Activated CD8-positive, alpha-beta memory T cell treated with anti-CD3 and anti-CD28 coated beads, Interleukin-2, amount 50 U/mL, for 48 hours (primary cell): ENCODE measurements around the gene SRP9.
A peak's percentile ranks its signal among the peaks of the same experiment; 100 is the strongest.

Source experiments
- DNase-seq: peaks from one replicate; pipeline ENCODE4 v3.0.0-alpha.2; 2020

SRP9 gene

GRCh38 chr1:225777583-225778336, at the start of gene SRP9:
Gene SRP9, plus strand, starts transcription at chr1:225777826. Its CDS starts 115 bp downstream, at chr1:225777941.
- peak; percentile 97 for DNase-seq

GRCh38 chr1:225731491-225731890, 46.1 kb upstream of the SRP9 start:
- no peak for DNase-seq

GRCh38 chr1:225733254-225733653, 44.4 kb upstream of the SRP9 start:
- no peak for DNase-seq

GRCh38 chr1:225735252-225736149, 42.1 kb upstream of the SRP9 start:
- no peak for DNase-seq

- DNase-seq: no peak
Observed at GRCh38 chr1:225736437-225737098, 41.1 kb upstream of the SRP9 start.

GRCh38 chr1:225737161-225737560, 40.5 kb upstream of the SRP9 start:
- DNase-seq: no peak

- no peak for DNase-seq
Observed at GRCh38 chr1:225737866-225738265, 39.8 kb upstream of the SRP9 start.

GRCh38 chr1:225738763-225739162, 38.9 kb upstream of the SRP9 start:
- no peak for DNase-seq

- no peak for DNase-seq
Observed at GRCh38 chr1:225739542-225740107, 38.0 kb upstream of the SRP9 start.

GRCh38 chr1:225744745-225745144, 32.9 kb upstream of the SRP9 start:
- DNase-seq: no peak

GRCh38 chr1:225745273-225745672, 32.4 kb upstream of the SRP9 start:
- no peak for DNase-seq

GRCh38 chr1:225746361-225747179, 31.1 kb upstream of the SRP9 start:
- no peak for DNase-seq

- no peak for DNase-seq
Observed at GRCh38 chr1:225747566-225747965, 30.1 kb upstream of the SRP9 start.

GRCh38 chr1:225748529-225748928, 29.1 kb upstream of the SRP9 start:
- DNase-seq: no peak

GRCh38 chr1:225749706-225750105, 27.9 kb upstream of the SRP9 start:
- DNase-seq: no peak

- DNase-seq: no peak
Observed at GRCh38 chr1:225750420-225750819, 27.2 kb upstream of the SRP9 start.

- DNase-seq: no peak
Observed at GRCh38 chr1:225750875-225751824, 26.5 kb upstream of the SRP9 start.

GRCh38 chr1:225752245-225752644, 25.4 kb upstream of the SRP9 start:
- DNase-seq: no peak

GRCh38 chr1:225754940-225755641, 22.5 kb upstream of the SRP9 start:
- no peak for DNase-seq

GRCh38 chr1:225755671-225756319, 21.8 kb upstream of the SRP9 start:
- DNase-seq: no peak
